PC-9 (cell line): ENCODE data around the gene CD48.

Experiments used
- EZH2 ChIP-seq: fragments of 200-600 bp; sonication (generic); IDR thresholded peaks from 2 replicates; pipeline ENCODE4 v1.8.0; 2017; ENCODE audit warnings: antibody characterized with exemption, low read depth
- TF ChIP-seq, protein P1 (sequence below): fragments of 200-600 bp; sonication (generic); conservative IDR thresholded peaks from 2 replicates; pipeline ENCODE4 v1.6.1; 2017; ENCODE audit warnings: mixed run types, antibody characterized with exemption, mild to moderate bottlenecking, moderate library complexity

DNA sequence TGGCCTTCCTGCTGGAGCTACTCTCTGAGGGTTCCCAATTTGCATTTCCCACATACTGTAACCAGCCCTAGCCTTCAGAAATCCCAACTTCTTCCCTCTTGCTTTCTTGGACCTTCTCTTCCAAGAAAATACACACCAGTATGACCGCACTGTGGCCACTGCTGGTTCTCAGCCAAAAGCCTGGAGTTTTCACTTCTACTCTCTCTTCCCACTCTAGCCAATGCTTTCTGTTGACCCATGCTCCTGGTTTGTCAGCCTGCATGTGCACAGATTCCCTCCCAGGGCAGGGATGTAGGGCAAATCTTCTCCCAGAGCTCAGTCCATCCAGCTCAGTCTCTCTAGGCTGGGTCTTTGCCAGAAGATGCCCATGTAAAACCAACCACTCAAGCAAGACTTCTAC is 65.4 kb downstream of the CD48 start:
- TF ChIP-seq, protein P1, sequence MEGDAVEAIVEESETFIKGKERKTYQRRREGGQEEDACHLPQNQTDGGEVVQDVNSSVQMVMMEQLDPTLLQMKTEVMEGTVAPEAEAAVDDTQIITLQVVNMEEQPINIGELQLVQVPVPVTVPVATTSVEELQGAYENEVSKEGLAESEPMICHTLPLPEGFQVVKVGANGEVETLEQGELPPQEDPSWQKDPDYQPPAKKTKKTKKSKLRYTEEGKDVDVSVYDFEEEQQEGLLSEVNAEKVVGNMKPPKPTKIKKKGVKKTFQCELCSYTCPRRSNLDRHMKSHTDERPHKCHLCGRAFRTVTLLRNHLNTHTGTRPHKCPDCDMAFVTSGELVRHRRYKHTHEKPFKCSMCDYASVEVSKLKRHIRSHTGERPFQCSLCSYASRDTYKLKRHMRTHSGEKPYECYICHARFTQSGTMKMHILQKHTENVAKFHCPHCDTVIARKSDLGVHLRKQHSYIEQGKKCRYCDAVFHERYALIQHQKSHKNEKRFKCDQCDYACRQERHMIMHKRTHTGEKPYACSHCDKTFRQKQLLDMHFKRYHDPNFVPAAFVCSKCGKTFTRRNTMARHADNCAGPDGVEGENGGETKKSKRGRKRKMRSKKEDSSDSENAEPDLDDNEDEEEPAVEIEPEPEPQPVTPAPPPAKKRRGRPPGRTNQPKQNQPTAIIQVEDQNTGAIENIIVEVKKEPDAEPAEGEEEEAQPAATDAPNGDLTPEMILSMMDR, result no peak
- TF ChIP-seq EZH2, result no peak
